AG09309 (cell line): ENCODE results near the gene METAP1D.

Experiments
- DNase-seq: peaks from one replicate; pipeline ENCODE4 v3.0.0-alpha.2; 2010; ENCODE audit warnings: low read depth
- H3K4me3 ChIP-seq: 2 replicates; pipeline ENCODE4 v1.5.1; 2011; ENCODE audit warnings: mild to moderate bottlenecking, low read depth, low read length, moderate library complexity; ENCODE audit not compliant: control insufficient read depth
- CTCF ChIP-seq: IDR thresholded peaks from 2 replicates; pipeline ENCODE4 v1.5.1; 2011; ENCODE audit warnings: mild to moderate bottlenecking, low read depth, low read length, inconsistent platforms; ENCODE audit not compliant: insufficient read depth, control insufficient read depth; ENCODE audit errors: missing control alignments

Gene METAP1D

GRCh38 chr2:172091000-172091641, 91.4 kb downstream of the METAP1D start:
- no peak for TF ChIP-seq CTCF
- no peak overlapping the region for H3K4me3 ChIP-seq
- DNase-seq, result no peak

- no peak for DNase-seq
- TF ChIP-seq CTCF, result no peak
- H3K4me3 ChIP-seq, result no peak overlapping the region
These were observed 92.2 kb downstream of the METAP1D start for GRCh38 chr2:172091761-172092566.

- H3K4me3 ChIP-seq, result no peak overlapping the region
- DNase-seq, result no peak
- no peak for TF ChIP-seq CTCF
These were observed 93.1 kb downstream of the METAP1D start for GRCh38 chr2:172092716-172093415.

DNA sequence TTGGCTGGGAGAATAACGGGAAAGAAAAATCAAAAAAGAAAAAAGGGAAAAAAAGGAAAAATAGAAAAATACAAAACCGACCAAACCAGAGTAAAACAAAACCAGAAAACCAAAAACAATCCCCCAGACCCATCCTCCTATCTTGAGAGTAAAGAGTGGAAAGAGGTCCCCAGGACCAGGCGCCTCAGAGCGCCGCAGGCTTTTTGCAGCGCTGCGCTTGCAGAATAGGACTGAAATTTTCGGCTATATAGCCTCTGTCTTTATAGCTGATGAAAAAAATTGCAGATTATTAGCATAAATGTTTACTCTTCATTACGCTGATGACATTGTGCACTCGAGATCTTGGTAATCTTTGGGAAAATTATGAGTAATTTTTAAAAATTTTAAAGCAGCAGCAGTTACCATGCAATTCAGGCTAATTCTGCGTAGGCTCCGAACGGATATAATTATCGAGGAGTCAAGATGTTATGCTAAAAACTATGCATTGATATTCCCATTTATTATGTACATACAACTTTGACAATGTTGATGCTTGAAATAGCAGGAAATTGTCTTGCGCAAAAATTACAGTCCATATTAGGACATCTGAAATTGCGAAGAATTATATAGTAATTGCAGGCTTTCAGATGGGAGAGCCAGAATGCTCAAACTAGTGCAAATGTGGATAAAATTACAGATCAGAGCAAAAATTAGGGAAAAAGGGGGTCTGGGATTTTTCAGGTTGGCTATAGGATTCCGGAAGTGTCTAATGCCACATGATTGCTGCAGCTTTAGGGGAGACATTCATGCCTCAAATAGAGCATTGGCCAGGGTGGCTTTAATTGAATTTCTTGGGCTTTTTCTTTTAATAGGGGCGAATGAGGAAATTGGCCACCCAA, 93.9 kb downstream of the METAP1D start:
- no peak for TF ChIP-seq CTCF
- H3K4me3 ChIP-seq, result peak overlapping the region; percentile 81
- no peak for DNase-seq

DNA sequence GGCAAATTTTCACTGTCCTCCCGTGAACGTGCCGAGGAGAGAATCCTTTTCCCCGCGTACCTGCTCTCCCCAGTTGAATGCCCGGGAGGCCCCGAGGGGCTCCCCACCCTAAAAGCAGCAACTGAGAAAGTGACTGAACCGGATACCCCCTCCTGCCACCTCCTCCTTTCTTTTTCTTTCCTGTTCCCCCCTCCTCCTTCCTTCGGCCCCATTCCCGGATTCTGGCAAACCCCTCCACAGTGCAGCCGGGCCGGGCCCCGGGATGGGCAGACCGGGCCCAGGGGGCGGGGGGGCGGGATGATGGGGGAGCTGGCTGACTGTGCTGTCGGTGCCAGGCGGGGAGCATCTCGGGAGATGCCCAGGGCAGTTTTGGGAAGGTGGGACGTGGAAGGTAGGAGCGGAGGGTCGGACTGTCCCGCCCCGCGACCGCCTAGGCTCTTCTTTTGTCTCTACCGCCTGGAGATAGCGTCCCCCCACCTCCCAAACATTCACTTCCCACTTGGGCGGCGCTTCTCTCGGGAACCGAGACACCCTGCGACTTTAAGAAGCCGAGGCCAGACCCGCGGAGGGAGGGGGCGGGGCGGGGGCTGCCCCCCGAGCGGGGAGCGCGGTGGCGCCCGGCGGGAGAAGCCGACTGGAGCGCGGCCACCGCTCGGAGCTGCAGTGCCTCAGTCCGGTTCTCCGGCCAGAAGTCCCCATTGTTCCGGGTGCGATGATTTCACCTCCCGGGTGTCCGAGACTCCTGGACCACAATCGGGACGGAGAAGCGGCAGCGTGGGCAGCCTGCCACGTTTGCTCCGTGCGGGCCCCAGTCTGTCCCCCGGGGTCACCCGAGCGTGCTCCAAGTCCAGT, 94.8 kb downstream of the METAP1D start:
- TF ChIP-seq CTCF, result no peak
- H3K4me3 ChIP-seq, result peak overlapping the region; percentile 81
- DNase-seq, result no peak
